ENCODE results near the gene FBXL16.

GRCh38 chr16:705431-706188, at the start of gene FBXL16:
- TF ChIP-seq, protein P1, sequence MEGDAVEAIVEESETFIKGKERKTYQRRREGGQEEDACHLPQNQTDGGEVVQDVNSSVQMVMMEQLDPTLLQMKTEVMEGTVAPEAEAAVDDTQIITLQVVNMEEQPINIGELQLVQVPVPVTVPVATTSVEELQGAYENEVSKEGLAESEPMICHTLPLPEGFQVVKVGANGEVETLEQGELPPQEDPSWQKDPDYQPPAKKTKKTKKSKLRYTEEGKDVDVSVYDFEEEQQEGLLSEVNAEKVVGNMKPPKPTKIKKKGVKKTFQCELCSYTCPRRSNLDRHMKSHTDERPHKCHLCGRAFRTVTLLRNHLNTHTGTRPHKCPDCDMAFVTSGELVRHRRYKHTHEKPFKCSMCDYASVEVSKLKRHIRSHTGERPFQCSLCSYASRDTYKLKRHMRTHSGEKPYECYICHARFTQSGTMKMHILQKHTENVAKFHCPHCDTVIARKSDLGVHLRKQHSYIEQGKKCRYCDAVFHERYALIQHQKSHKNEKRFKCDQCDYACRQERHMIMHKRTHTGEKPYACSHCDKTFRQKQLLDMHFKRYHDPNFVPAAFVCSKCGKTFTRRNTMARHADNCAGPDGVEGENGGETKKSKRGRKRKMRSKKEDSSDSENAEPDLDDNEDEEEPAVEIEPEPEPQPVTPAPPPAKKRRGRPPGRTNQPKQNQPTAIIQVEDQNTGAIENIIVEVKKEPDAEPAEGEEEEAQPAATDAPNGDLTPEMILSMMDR (IDR thresholded peaks at IDR 0.05), result no peak
- no peak for TF ChIP-seq POLR2A (IDR thresholded peaks at IDR 0.05)
